K562 treated with DMSO at 1 percent for 4 hours (cell line): Measurements from ENCODE around the gene S100P. TPM values are rescaled to one million over a fixed set of nuclear protein-coding genes. Genes with fewer than 3 reads are reported as not detected.

ENCODE experiments used
- total RNA-seq: library from RNA; unstranded; fragments of 300-600 nt; gene quantifications from 2 replicates; pipeline ENCODE4 v1.2.3, GENCODE V29; 2022; ENCODE audit not compliant: insufficient read depth

S100P gene
- total RNA-seq: 141 and 236 TPM in 2 replicates

GRCh38 chr4:6693231-6694176 lies at the start of gene S100P:
TSS of gene S100P (plus strand) at chr4:6693878. CDS start at chr4:6693933, 55 bp downstream.

DNA sequence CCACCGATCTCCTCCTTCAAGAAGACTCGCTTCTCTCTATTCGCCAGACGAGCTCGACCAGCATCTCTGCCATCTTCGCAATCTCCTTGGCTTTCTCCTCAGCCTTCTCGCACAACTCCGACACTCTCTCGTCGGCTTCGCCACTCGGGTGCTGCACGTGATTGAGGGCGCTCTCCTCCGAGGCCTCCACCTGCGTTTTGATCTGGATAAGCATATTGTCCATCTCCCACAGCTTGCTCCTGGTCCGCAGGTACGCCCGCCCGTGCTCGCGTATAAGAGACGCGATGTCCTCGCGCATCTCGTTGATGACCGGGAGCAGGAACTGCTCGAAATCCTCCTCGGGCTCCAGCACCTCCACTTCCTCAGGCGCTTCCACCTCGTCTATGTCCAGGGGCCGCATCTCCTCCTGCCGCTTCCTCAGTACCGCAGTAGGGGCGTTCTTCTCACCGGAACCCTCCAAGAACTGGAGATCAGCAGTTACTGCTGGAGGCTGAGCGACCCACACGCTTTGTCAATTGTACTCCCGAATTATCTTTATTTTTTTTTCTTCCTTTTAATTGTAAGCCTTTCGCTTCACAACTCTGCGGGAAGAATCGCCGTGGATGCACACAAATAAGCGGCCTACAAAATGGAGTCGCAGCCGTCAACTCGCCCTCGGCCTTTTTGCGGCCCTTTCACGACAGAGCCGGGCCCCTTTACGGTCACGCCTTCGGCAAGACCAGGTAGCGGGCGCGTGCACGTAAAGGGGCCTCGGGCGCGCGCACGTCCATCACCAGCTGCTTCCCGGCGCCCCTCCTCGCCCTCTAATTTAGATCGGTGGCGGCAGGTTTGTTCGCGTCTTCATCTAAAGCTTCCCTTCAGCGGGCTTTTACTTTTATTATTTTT lies 15.8 kb downstream of the S100P start, which contains the start of gene MRFAP1L1:
TSS of gene MRFAP1L1 (minus strand) at position 636 of the 885 bp plus-strand sequence. CDS start at position 400, 236 bp downstream.

DNA sequence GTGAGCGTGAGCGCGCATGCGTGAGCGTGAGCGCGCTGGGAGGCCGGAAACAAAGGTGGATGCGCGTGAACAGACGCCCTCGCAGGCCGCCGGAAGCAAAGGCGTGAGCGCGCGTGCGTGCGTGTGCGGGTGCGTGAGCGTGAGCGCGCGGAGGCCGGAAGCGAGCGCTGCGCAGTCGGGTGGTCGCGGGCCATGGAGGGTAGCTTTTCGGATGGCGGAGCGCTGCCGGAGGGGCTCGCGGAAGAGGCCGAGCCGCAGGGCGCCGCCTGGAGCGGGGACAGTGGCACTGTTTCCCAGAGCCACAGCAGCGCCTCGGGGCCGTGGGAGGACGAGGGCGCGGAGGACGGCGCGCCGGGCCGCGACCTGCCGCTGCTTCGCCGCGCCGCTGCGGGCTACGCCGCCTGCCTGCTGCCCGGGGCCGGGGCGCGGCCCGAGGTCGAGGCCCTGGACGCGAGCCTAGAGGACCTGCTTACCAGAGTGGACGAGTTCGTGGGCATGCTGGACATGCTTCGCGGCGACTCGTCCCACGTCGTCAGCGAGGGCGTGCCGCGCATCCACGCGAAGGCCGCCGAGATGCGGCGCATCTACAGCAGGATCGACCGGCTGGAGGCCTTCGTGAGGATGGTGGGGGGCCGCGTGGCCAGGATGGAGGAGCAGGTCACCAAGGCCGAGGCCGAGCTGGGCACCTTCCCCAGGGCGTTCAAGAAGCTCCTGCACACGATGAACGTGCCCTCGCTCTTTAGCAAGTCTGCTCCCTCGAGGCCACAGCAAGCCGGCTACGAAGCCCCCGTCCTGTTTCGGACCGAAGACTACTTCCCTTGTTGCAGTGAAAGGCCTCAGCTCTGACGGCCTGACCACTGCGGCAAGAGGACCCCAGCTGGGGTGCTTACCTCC lies 22.6 kb downstream of the S100P start, which contains the start of gene BLOC1S4:
TSS of gene BLOC1S4 (plus strand) at position 157 of the 894 bp plus-strand sequence. CDS start at position 193, 36 bp downstream.

Other genes starting within 250 kb of the S100P start
- not detected in 2 replicates for gene PPP2R2C, start 221.3 kb upstream of the S100P start, total RNA-seq
- 16.8 and 19.7 TPM in 2 replicates for gene MAN2B2, start 118.7 kb upstream of the S100P start, total RNA-seq
- gene MRFAP1, start 53.2 kb upstream of the S100P start, total RNA-seq: 329 and 339 TPM in 2 replicates
- 75.2 and 95.9 TPM in 2 replicates for gene MRFAP1L1, start 16.0 kb downstream of the S100P start, total RNA-seq
- 13.2 and 17.3 TPM in 2 replicates for gene BLOC1S4, start 22.3 kb downstream of the S100P start, total RNA-seq
- gene KIAA0232, start 88.8 kb downstream of the S100P start, total RNA-seq: 8.6 and 12.1 TPM in 2 replicates
- gene TBC1D14, start 215.9 kb downstream of the S100P start, total RNA-seq: 32.9 and 42.7 TPM in 2 replicates